GM19324 (cell line): ENCODE data around the gene ISM2.
"Not testable (repeated sequence)": the region's sequence is repeated elsewhere in the genome, so short reads cannot be mapped to it uniquely, and the experiment has no call there.

Experiments
- ATAC-seq: cut with Tn5 transposase; IDR thresholded peaks from one replicate; pipeline ENCODE4 v1.9.1; 2021; ENCODE audit warnings: mild to moderate bottlenecking, moderate library complexity; ENCODE audit not compliant: unreplicated experiment, low FRiP score

The ISM2 gene

GRCh38 chr14:77498120-77498979, at the start of gene ISM2:
TSS of gene ISM2 (minus strand) at chr14:77498816. CDS start at chr14:77498793, 23 bp downstream.
- ATAC-seq = peak; percentile 72

GRCh38 chr14:77547512-77548180, 49.0 kb upstream of the ISM2 start:
- no peak for ATAC-seq

- not testable (repeated sequence) for ATAC-seq
Measured at GRCh38 chr14:77545171-77545570, 46.6 kb upstream of the ISM2 start.

GRCh38 chr14:77544571-77544970, 46.0 kb upstream of the ISM2 start:
- no peak for ATAC-seq

DNA sequence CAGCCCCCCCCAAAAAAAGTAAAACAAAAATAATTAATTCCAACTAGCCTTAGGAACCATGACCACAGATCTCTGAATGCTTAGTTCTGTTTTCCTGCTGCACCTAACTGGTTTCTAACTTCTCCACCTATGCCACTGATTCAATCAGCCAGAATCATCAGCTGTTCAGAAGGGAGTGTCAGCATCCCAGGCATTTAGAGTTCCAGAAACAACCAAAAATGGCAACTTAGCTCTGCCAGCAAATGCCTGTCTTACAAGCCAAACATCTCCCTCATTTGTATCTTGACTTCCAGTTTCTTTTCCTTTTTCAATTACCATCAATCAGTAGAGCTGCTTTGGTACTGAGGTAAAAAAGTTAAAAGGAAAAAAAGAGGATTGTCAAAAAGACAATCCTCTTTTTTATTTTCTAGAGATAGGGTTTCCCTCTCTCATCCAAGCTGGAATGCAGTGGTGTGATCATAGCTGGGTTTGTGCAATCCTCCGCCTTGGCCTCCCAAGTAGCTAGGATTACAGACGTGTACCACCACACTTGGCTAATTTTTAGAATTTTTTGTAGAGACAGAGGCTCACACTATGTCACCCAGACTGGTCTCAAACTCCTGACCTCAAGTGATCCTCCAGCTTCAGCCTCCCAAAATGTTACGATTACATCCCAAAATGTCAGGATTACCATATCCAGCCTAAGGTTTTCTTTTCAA, 45.2 kb upstream of the ISM2 start:
- ATAC-seq = no peak

GRCh38 chr14:77543240-77543551, 44.6 kb upstream of the ISM2 start:
- no peak for ATAC-seq

GRCh38 chr14:77542421-77543239, 44.0 kb upstream of the ISM2 start:
- no peak for ATAC-seq

DNA sequence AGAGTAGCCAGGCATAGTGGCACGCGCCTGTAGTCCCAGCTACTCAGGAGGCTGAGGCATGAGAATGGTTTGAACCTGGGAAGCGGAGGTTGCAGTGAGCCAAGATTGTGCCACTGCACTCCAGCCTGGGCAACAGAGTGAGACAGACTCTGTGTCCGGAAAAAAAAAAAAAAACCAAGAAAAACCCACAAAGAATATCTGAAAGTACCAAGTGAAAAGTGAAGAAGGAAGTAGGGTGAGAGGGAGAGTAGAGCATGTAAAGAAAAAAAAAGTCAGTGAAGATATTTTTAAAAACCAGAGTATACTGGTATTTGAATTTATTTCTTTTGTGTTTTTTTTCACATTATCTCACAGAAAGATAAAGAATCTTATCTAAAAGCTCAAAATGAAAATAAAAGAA, 43.3 kb upstream of the ISM2 start:
- no peak for ATAC-seq

- ATAC-seq = not testable (repeated sequence)
Measured at GRCh38 chr14:77536951-77537350, 38.3 kb upstream of the ISM2 start.

GRCh38 chr14:77531071-77531470, 32.5 kb upstream of the ISM2 start:
- no peak for ATAC-seq

DNA sequence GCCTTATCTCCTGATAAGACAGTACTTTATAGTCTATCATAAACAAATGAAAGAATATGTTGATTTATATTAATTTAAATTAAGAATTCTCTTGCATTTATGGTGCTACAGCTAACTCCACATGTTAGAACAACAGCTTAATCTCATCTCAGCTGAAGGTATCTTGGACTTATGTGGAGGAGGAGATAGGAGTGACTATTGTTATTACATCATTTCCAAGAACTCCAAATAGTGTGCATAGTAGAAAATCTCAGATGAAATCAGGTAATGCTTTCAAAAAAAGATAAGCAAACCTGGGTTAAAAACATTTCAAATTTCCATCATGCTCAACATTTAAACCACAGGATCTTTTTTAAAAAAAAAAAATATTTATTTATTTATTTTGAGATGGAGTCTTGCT, 31.3 kb upstream of the ISM2 start:
- ATAC-seq = no peak

- ATAC-seq = no peak
Measured at GRCh38 chr14:77529213-77529612, 30.6 kb upstream of the ISM2 start.

- not testable (repeated sequence) for ATAC-seq
Measured at GRCh38 chr14:77528701-77529100, 30.1 kb upstream of the ISM2 start.

GRCh38 chr14:77526266-77526665, 27.6 kb upstream of the ISM2 start:
- ATAC-seq = no peak

- ATAC-seq = no peak
Measured at GRCh38 chr14:77524536-77524935, 25.9 kb upstream of the ISM2 start.

- no peak for ATAC-seq
Measured at GRCh38 chr14:77523109-77523508, 24.5 kb upstream of the ISM2 start.

GRCh38 chr14:77520555-77520954, 21.9 kb upstream of the ISM2 start:
- no peak for ATAC-seq

- ATAC-seq = no peak
Measured at GRCh38 chr14:77516126-77516525, 17.5 kb upstream of the ISM2 start.

DNA sequence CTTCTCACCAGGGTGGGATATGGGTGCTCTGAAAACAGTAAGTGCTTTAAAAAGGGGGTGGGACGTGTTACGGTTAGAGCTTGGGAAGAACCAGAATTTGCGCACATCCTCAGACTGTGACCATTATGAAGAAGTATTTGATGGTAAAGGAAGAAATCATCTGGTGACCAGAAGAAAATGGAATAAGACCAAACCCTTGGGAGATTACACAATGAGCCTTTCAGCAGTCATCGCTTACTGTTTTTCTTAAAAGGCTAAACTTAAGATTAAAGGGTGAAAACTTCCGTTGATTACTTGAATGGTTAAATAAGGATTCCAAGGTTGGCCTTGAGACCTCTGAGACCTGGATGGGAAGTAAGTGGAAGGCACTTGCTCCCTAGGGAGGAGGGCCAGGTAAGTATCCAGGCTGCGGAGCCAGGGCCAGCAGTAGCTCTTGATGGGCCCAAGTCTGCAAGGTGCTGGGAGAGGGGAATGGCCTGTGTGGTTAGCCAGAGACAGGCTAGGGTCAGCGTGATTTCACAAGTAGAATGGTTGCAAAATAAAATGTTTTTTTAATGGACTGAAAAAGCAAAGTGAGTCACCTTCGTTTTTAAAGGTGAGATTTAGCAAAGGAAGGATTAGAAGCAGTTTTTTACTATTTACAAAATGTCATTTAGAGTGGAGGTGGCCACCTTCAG, 13.0 kb upstream of the ISM2 start:
- no peak for ATAC-seq

GRCh38 chr14:77509366-77509765, 10.8 kb upstream of the ISM2 start:
- ATAC-seq = no peak
